ENCODE data around the gene PDSS2. TPM values are rescaled to one million over a fixed set of nuclear protein-coding genes. Genes with fewer than 3 reads are reported as not detected.

Gene PDSS2
- total and polyA plus RNA-seq, 2 of the 8 experiments (the other 6 are each of a cell fraction or from before 2014, with no cell fraction given): 10.7 to 16.1 TPM

- Histone ChIP-seq H3K14ac (ENCODE audit: insufficient read length) (no peak overlapping the region), H3K4me3 (ENCODE audit: extremely low read depth in 1 of 4, insufficient read depth in 2 of 4, low read depth in 3 of 4, low read length in 4 of 4) (no peak overlapping the region), H3K9ac (replicated peaks in 1 of 4; ENCODE audit: extremely low read depth in 1 of 4, low read depth in 3 of 4, low read length in 3 of 4) (no peak overlapping the region), H3K4ac (replicated peaks; ENCODE audit: insufficient read length, low read depth, low read length) (no peak overlapping the region), H3K9me3 (ENCODE audit: insufficient read depth in 2 of 2, low read depth in 1 of 2, low read length in 1 of 2) (no peaks in the 10 kb centered on the region; a peak in 1 of 4 replicates), H3K4me1 (replicated peaks in 1 of 4; ENCODE audit: control insufficient read depth in 3 of 4, insufficient read depth in 4 of 4, low read length in 3 of 4) (peaks cover 0 to 3% (median 0%) of the 10 kb centered on the region in 4 experiments; a peak in 2 of 7 replicates), H3K27ac (ENCODE audit: low read depth, low read length) (no peak overlapping the region), H3K79me2 (ENCODE audit: control insufficient read depth in 1 of 2, insufficient read depth in 2 of 2, low read length in 2 of 2) (peaks cover 0 to 9% of the 10 kb centered on the region in 2 experiments; a peak in 2 of 4 replicates), H3K79me1 (ENCODE audit: low read depth, low read length) (no peaks in the 10 kb centered on the region; the same call in 1 of the 2 replicates), H3K36me3 (ENCODE audit: control insufficient read depth in 2 of 4, insufficient read depth in 4 of 4, low read length in 3 of 4) (no peaks in the 10 kb centered on the region), H3K4me2 (ENCODE audit: insufficient read depth in 1 of 2, low read depth in 2 of 2, low read length in 2 of 2) (no peak overlapping the region), H2BK12ac (ENCODE audit: low read depth, low read length) (no peak overlapping the region), H2BK120ac (replicated peaks; ENCODE audit: low read depth, low read length) (no peak overlapping the region), H4K20me1 (replicated peaks in 1 of 2; ENCODE audit: control insufficient read depth in 1 of 2, insufficient read depth in 2 of 2, low read length in 2 of 2) (peaks cover 0 to 1% of the 10 kb centered on the region in 2 experiments), H3K18ac (ENCODE audit: extremely low read depth, low read length) (no peak overlapping the region), H3K56ac (replicated peaks; ENCODE audit: insufficient read length, low read depth, low read length) (no peak overlapping the region), H2AK5ac (ENCODE audit: low read depth, low read length) (no peak overlapping the region), H4K5ac (ENCODE audit: insufficient read length, low read depth, low read length) (no peak overlapping the region), H4K91ac (replicated peaks; ENCODE audit: insufficient read length, low read length) (no peak overlapping the region), H3K27me3 (replicated peaks in 1 of 4; ENCODE audit: control insufficient read depth in 3 of 4, extremely low read depth in 1 of 4, insufficient read depth in 3 of 4, low read length in 3 of 4) (no peaks in the 10 kb centered on the region), H2BK5ac (ENCODE audit: low read depth, low read length) (no peak overlapping the region; the same call in 1 of the 2 replicates), H2BK20ac (ENCODE audit: low read length) (no peak overlapping the region), H4K8ac (ENCODE audit: extremely low read depth, insufficient read depth, low read length) (no peak overlapping the region), H3K23me2 (ENCODE audit: low read depth, low read length) (no peaks in the 10 kb centered on the region), H3K23ac (ENCODE audit: insufficient read length) (no peak overlapping the region), H2AFZ (ENCODE audit: low read length) (no peak overlapping the region), H2BK15ac (ENCODE audit: low read length) (no peak overlapping the region)
- FAIRE-seq (no peak), DNase-seq (ENCODE audit: low read depth in 1 of 2, low spot score in 2 of 2) (no peak)
- POLR2A ChIA-PET (ENCODE audit: partially characterized antibody): interaction anchor here (1.2 kb wide), 1 partner anchor 15 kb away, joined by 3 read pairs; no protein-coding TSS in a partner anchor
- CTCF ChIA-PET (ENCODE audit: partially characterized antibody): interaction anchor here (0.8 to 1.8 kb wide), 3 partner anchors 19 to 82 kb away, joined by 3 to 4 read pairs (median 4); no protein-coding TSS in a partner anchor
- TF ChIP-seq CREB1 (IDR thresholded peaks at IDR 0.05) (no peak), SRF (IDR thresholded peaks at IDR 0.05; ENCODE audit: low read depth, low read length) (no peak), MAFK (IDR thresholded peaks at IDR 0.05; ENCODE audit: low read depth, low read length) (no peak), EGR1 (IDR thresholded peaks at IDR 0.05; ENCODE audit: borderline replicate concordance, low read depth, low read length) (no peak), TBP (IDR thresholded peaks at IDR 0.05; ENCODE audit: low read depth, low read length) (no peak), POU5F1 (IDR thresholded peaks at IDR 0.05; ENCODE audit: low read depth, low read length) (no peak), CHD1 (IDR thresholded peaks at IDR 0.05; ENCODE audit: low read depth, low read length) (no peak), SP4 (IDR thresholded peaks at IDR 0.05; ENCODE audit: low read length) (no peak), SIN3A (conservative IDR thresholded peaks at IDR 0.05 in 1 of 2, IDR thresholded peaks at IDR 0.05 in 1 of 2; ENCODE audit: low read depth in 1 of 2, low read length in 2 of 2) (no peak), SP2 (IDR thresholded peaks at IDR 0.05; ENCODE audit: low read length) (no peak)
- WGBS, 2 experiments (ENCODE audit: extremely low coverage in 1 of 2, insufficient coverage in 1 of 2, insufficient read length in 1 of 2, insufficient replicate concordance in 2 of 2, low coverage in 1 of 2, low lambda C conversion rate in 2 of 2, missing lambda C conversion rate in 1 of 2): 94% methylated on average over 4 of the region's 4 CpGs; no CpG with 5 or more reads in 1 of the 2 experiments
Observed at GRCh38 chr6:107400616-107401147, 58.7 kb downstream of the PDSS2 start.
